Common myeloid progenitor, CD34-positive (primary cell): Measurements from ENCODE around the gene CAPN2. TPM values are rescaled to one million over a fixed set of nuclear protein-coding genes. Genes with fewer than 3 reads are reported as not detected.

Experiments used
- CTCF ChIA-PET: fragments of 350-600 bp; sonication (Branson Sonifier 250); formaldehyde crosslinking; loops from one replicate; lab custom pipeline; 2021; ENCODE audit warnings: antibody characterized with exemption; lab: Charles Lee
- POLR2A ChIA-PET: fragments of 350-600 bp; sonication (Branson Sonifier 250); formaldehyde crosslinking; loops from one replicate; lab custom pipeline; 2021; ENCODE audit warnings: antibody characterized with exemption; lab: Charles Lee
- DNase-seq, 3 donors: peaks; one replicate each; pipeline versions ENCODE4 v3.0.0 to v3.0.0-alpha.2; 2013
- H3K27ac ChIP-seq, 2 experiments: 1 replicate in 1 of 2; 2 replicates in 1 of 2; pipeline ENCODE4 v1.7.0; 2013; ENCODE audit warnings: inconsistent platforms in 2 of 2, low read length in 2 of 2, mild to moderate bottlenecking in 2 of 2, low read depth in 1 of 2, moderate library complexity in 1 of 2; ENCODE audit not compliant: severe bottlenecking in 2 of 2, insufficient read depth in 1 of 2, poor library complexity in 1 of 2
- H3K27me3 ChIP-seq, 5 experiments: replicated peaks in 2 of 5; 1 replicate in 3 of 5; 2 replicates in 2 of 5; pipeline versions ENCODE4 v1.6.1 to v1.7.0; 2013; ENCODE audit warnings: low read length in 4 of 5, mild to moderate bottlenecking in 2 of 5, moderate library complexity in 2 of 5, inconsistent platforms in 1 of 5; ENCODE audit not compliant: insufficient read depth in 5 of 5, control insufficient read depth in 4 of 5
- H3K36me3 ChIP-seq, 4 experiments: 1 replicate in 2 of 4; 2 replicates in 2 of 4; pipeline versions ENCODE4 v1.6.1 to v1.7.0; 2013; ENCODE audit warnings: low read length in 3 of 4, control low read depth in 1 of 4, mild to moderate bottlenecking in 1 of 4; ENCODE audit not compliant: control insufficient read depth in 4 of 4, insufficient read depth in 4 of 4
- H3K4me1 ChIP-seq, 4 experiments: 1 replicate in 3 of 4; 2 replicates in 1 of 4; pipeline versions ENCODE4 v1.6.1 to v1.7.1; 2013; ENCODE audit warnings: low read length in 3 of 4, mild to moderate bottlenecking in 3 of 4, control low read depth in 1 of 4, inconsistent platforms in 1 of 4, moderate library complexity in 1 of 4; ENCODE audit not compliant: control insufficient read depth in 4 of 4, insufficient read depth in 4 of 4; ENCODE audit errors: control extremely low read depth in 1 of 4
- H3K4me3 ChIP-seq, 7 experiments: 1 replicate in 4 of 7; 2 replicates in 3 of 7; pipeline versions ENCODE4 v1.5.1 to v1.7.0; 2013; ENCODE audit warnings: mild to moderate bottlenecking in 7 of 7, low read length in 6 of 7, moderate library complexity in 6 of 7, inconsistent platforms in 2 of 7, low read depth in 2 of 7, control low read depth in 1 of 7; ENCODE audit not compliant: insufficient read depth in 4 of 7, control insufficient read depth in 1 of 7; ENCODE audit errors: extremely low read depth in 1 of 7
- H3K9me3 ChIP-seq, 5 experiments: 1 replicate in 4 of 5; 2 replicates in 1 of 5; pipeline versions ENCODE4 v1.6.1 to v1.7.1; 2013; ENCODE audit warnings: low read length in 4 of 5, mild to moderate bottlenecking in 2 of 5, inconsistent platforms in 1 of 5, low read depth in 1 of 5, moderate library complexity in 1 of 5; ENCODE audit not compliant: control insufficient read depth in 4 of 5, insufficient read depth in 2 of 5; ENCODE audit errors: control extremely low read depth in 1 of 5
- WGBS: methylation state at CpG from one replicate; pipeline ENCODE4 v1.1.5; 2013; ENCODE audit not compliant: insufficient coverage; 5-methylcytosine and 5-hydroxymethylcytosine counted together
- polyA plus RNA-seq: library from polyadenylated mRNA; unstranded; fragments of 120-200 nt; gene quantifications from one replicate; pipeline ENCODE4 v1.2.1, GENCODE V29; 2013

The CAPN2 gene
- 50.8 TPM for polyA plus RNA-seq

- H3K4me1 ChIP-seq: peaks cover 0 to 35% (median 27%) of the 10 kb centered on the region in 4 experiments
- no peaks in the 10 kb centered on the region for H3K9me3 ChIP-seq
- H3K36me3 ChIP-seq: no peaks in the 10 kb centered on the region
- peaks cover 0 to 2% (median 0%) of the 10 kb centered on the region in 5 experiments for H3K27me3 ChIP-seq
- CTCF ChIA-PET: interaction anchor here (1.0 to 4.5 kb wide), 13 partner anchors 9 to 64 kb away, joined by 3 to 41 read pairs (median 5); no protein-coding TSS in a partner anchor
- H3K27ac ChIP-seq: peak within 1 kb of the TSS in 1 of 2 experiments; percentile 60
- POLR2A ChIA-PET: interaction anchor here (0.6 to 1.2 kb wide), 2 partner anchors 18 to 37 kb away, joined by 3 to 5 read pairs; no protein-coding TSS in a partner anchor
- DNase-seq: peak; percentile 72 to 80 (median 76)
- peak within 1 kb of the TSS; percentile 44 to 82 (median 68) for H3K4me3 ChIP-seq
- WGBS: under 1% methylated on average over 74 of the region's 74 CpGs
Observed at GRCh38 chr1:223712194-223712849, at the start of gene CAPN2. TSS of gene CAPN2 (plus strand) at chr1:223712539. CDS start at chr1:223712641, 102 bp downstream.

GRCh38 chr1:223662943-223663342 lies 49.4 kb upstream of the CAPN2 start:
- no CpG with 5 or more reads among the region's 5 CpGs for WGBS
- Histone ChIP-seq H3K27me3 (no peaks in the 10 kb centered on the region), H3K4me1 (no peaks in the 10 kb centered on the region), H3K27ac (no peak overlapping the region), H3K9me3 (peaks cover 0 to 2% (median 0%) of the 10 kb centered on the region in 5 experiments), H3K36me3 (no peaks in the 10 kb centered on the region), H3K4me3 (no peak overlapping the region)
- ChIA-PET POLR2A (no interaction called here), CTCF (interaction anchor here (0.7 kb wide), 1 partner anchor 131 kb away, joined by 3 read pairs; no protein-coding TSS in a partner anchor)
- DNase-seq: peak in 2 of 3 donors; percentile 53 to 67

GRCh38 chr1:223664106-223664505 lies 48.2 kb upstream of the CAPN2 start:
- POLR2A ChIA-PET: no interaction called here
- CTCF ChIA-PET: interaction anchor here (1.6 kb wide), 1 partner anchor 20 kb away, joined by 3 read pairs; no protein-coding TSS in a partner anchor
- Histone ChIP-seq H3K36me3 (no peaks in the 10 kb centered on the region), H3K4me3 (no peak overlapping the region), H3K4me1 (no peaks in the 10 kb centered on the region), H3K27me3 (peaks cover 0 to 2% (median 0%) of the 10 kb centered on the region in 5 experiments), H3K27ac (no peak overlapping the region), H3K9me3 (peaks cover 0 to 2% (median 0%) of the 10 kb centered on the region in 5 experiments)
- no peak for DNase-seq
- 78% methylated on average over 5 of the region's 5 CpGs for WGBS

DNA sequence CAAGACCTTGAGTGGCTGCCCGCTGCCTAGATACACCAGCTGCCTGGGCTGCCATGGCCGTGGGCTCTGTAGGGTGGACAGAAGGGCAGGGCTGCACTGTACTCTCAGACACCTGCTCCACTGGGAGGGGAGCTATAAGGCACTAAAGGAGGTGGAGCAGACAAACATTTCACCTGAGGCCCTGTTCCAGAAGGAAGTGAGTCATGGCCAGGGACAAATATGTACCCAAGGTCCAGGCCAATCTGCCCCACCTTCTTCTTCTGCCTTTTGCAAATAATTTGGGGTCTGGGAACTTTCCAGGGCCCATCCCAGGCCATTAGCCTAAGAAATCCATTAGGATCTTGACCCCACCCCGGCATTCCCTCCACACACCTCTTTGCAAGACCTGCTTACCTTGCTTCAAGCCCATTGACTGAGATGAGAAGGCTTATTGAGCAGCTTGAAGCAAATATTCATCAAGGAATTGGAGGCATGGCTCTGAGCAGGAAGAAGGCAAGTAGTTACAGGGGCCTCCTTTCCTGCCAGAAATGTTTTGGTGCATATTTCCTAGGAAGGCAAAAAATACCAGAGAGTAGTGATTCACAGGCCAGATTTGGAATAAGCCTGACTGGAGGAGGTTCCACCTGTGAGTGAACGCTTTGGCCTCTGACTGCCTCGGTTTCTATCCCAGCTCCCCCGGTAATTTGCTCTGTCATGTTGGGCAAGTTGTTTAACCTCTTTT lies 46.6 kb upstream of the CAPN2 start, which contains the start of gene CAPN8:
TSS of gene CAPN8 (minus strand) at position 110 of the 721 bp plus-strand sequence. CDS start at position 55, 55 bp downstream.
- no peak for DNase-seq
- ChIA-PET POLR2A (no interaction called here), CTCF (interaction anchor here (1.4 kb wide), 1 partner anchor 38 kb away, joined by 4 read pairs; no protein-coding TSS in a partner anchor)
- Histone ChIP-seq H3K27me3 (peaks cover 0 to 2% (median 0%) of the 10 kb centered on the region in 5 experiments), H3K4me3 (no peak within 1 kb of the TSS), H3K9me3 (peaks cover 0 to 2% (median 0%) of the 10 kb centered on the region in 5 experiments), H3K4me1 (no peaks in the 10 kb centered on the region), H3K27ac (no peak within 1 kb of the TSS), H3K36me3 (no peaks in the 10 kb centered on the region)
- 80% methylated on average over 5 of the region's 6 CpGs for WGBS

DNA sequence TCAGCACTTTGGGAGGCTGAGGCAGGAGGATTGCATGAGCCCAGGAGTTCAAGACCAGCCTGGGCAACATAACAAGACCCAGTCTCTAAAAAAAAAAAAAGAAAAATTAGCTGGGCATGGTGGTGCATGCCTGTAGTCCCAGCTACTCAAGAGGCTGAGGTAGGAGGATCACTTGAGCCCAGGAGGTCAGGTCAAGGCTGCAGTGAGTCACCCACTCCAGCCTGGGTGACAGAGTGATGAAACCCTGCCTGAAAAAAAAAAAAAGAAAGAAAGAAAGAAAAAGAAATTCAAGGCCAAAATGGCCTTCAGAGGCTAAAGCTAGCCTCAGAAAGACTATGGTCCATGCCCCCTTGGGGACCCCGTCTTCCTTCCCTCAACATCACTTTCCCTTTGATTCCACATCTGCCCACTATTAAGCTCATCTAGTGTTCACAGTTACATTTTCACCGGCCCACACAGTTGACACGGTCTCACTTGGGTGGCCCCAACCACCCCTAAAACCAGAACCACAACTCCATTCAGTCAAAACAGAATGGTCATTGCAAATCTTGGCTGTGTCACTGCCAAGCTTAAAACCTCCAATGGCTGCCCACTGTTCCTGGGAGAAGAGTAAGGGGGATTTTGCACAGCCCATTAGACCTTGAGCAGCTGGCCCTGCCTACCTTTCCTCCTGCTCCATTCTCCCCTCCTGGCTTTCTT lies 44.7 kb upstream of the CAPN2 start:
- CTCF ChIA-PET: interaction anchor here (1.3 kb wide), 1 partner anchor 28 kb away, joined by 3 read pairs; no protein-coding TSS in a partner anchor
- no peak for DNase-seq
- H3K27ac ChIP-seq: no peak overlapping the region

GRCh38 chr1:223669003-223669795 lies 43.1 kb upstream of the CAPN2 start:
- no peaks in the 10 kb centered on the region for H3K36me3 ChIP-seq
- ChIA-PET CTCF (interaction anchor here (1.3 kb wide), 2 partner anchors 17 to 27 kb away, joined by 3 read pairs; no protein-coding TSS in a partner anchor), POLR2A (no interaction called here)
- WGBS: 81% methylated on average over 2 of the region's 6 CpGs
- no peaks in the 10 kb centered on the region for H3K4me1 ChIP-seq
- no peak for DNase-seq
- no peak overlapping the region for H3K27ac ChIP-seq
- no peak overlapping the region for H3K4me3 ChIP-seq
- H3K9me3 ChIP-seq: peaks cover 0 to 9% (median 4%) of the 10 kb centered on the region in 5 experiments
- H3K27me3 ChIP-seq: peaks cover 0 to 2% (median 0%) of the 10 kb centered on the region in 5 experiments

More for the DNA sequence above, 44.7 kb upstream of the CAPN2 start:
- Histone ChIP-seq H3K4me3 (no peak overlapping the region), H3K27me3 (peaks cover 0 to 2% (median 0%) of the 10 kb centered on the region in 5 experiments), H3K36me3 (no peaks in the 10 kb centered on the region), H3K4me1 (no peaks in the 10 kb centered on the region), H3K9me3 (peaks cover 0 to 2% (median 0%) of the 10 kb centered on the region in 5 experiments)
- 90% methylated on average over 3 of the region's 3 CpGs for WGBS
- POLR2A ChIA-PET: no interaction called here
